ENCODE data around the gene FBLN2.
"Not testable (repeated sequence)": the region's sequence is repeated elsewhere in the genome, so short reads cannot be mapped to it uniquely, and the experiment has no call there.

The FBLN2 gene

DNA sequence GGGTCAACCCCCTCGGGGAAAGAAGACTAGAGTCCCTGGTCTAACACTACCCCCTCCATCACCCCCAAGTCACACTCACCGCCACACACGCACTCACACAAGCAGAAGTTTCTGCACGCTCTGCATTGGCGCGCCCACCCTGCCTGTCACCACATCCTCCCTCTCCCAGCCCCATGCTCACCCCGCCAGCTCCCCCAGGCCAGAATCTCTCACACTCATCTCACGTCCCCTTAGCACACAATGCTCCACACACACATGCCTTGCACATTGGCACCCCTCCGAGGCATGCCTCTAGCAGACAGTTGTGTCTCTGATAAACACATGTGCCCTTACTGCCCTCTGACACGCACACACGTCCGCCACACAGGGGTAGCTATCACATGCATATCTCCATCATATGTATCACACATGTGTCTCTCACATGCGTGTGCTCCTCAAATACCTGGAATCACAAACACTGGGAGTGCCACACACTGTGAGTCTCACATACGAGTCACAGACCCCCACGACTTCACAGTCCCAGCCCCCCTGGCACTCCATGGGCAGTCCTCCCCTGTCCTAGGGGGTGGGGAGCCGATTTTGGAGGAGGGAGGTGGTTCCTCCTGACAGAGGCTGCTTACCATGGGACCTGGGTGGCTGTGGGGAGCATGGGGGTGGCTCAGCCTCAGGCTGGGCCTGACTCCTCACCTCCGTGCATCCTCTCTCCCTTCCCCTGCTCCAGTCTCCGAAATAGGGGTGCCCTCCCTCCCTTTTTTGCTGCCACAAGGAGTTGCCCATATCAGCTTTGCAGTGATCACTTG lies 898 bp downstream of the FBLN2 start:
- DNase-seq (ENCODE audit: low spot score), result no peak

DNA sequence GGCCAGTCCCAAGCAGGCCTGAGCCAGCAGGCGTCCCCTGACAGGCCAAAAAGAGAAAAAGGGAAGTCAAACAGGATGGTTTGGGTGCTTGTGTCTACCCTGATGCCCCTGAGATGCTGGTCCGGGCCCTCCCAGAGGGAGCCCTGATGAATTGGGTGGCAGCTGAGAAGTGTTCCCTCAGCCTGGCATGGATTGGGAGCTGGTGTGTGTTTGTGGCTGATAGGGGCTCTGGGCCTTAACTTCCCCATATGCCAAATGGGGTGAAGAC lies 1.4 kb downstream of the FBLN2 start:
- DNase-seq (ENCODE audit: low spot score), result no peak

DNA sequence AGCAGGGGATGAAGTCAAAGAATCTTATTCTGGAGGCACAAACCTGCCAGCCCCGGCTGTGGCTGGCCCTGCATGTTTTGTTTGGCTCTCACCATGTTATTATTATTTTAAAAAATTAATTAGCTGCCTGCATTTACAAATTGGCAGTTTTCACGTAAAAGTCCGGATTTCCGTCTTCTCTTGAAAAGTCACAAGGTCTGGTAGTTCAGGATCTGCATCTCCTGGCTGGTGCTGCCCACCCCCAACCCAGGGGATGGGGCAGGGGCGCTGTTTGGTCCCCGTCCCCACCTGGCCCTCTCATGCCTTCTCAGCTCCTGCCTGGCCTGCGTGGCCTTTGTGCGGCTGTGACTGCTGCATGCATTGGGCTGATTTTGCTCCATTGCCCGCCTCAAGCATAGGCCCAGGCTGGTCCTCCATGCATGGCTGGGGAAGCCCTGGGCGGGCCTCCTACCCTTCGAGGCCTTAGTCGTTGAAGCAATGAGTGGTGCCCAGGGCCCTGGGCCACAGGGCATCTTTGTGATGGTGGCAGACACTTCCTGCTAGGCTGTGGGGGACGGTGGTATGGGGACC lies 2.0 kb downstream of the FBLN2 start:
- no peak for DNase-seq (ENCODE audit: low spot score)

DNA sequence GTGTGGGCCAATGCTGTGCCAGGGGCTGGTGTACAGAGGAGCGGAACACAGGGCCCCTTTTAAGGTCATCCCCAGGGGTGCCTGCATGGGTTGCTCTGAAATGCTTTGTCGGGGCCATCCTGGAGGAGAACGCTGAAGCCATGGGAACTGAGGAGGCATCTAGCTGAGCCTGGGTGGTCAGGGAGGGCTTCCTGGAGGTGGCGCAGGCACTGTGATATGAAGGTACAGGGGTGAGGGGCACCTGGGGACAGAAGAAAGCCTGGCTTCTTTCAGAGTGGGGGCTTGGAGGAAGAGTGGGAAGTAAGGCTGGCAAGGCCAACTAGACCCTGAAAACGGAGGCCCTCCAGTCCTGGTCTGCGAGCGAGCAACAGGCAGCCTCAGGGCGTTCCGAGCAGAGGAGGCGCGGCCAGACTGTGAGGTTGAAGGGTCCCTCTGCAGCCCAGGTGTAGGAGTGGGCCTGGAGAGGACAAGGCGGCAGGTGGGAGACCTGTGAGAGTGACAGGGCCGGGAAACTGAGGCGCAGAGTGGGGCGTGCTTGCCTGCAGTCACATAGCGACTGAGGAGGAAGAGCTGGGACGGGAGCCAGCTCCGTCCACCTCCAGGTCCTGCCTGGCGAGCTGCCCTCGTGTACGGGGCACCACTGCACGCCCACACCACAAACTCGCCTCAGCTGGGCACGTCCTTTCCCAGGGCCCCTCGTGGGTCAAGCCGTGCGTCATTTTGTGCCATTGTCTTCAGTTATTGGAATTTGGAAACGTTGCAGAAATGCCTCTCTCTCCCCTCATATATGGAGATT lies 4.1 kb downstream of the FBLN2 start:
- no peak for DNase-seq (ENCODE audit: low spot score)

DNA sequence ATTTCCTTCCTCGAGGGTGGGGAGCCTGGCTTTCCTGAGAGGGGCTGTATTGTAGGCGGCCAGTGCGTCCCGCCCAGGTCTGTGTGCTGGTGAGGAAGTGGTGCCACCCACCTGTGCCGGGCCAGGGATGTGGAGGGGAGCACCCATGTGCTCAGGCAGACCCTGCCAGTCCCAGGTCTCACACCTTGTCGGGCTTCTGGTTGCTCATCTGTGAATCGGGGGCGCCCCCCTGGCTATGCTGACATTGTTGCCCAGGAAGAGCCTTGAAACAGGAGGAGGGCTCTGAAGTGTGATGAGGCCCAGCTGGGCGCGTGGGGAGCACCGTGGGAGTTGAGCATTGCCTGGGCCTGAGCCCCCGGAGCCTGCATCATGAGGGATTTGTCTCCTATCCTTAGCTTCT lies 4.8 kb downstream of the FBLN2 start:
- DNase-seq (ENCODE audit: low spot score), result no peak

DNA sequence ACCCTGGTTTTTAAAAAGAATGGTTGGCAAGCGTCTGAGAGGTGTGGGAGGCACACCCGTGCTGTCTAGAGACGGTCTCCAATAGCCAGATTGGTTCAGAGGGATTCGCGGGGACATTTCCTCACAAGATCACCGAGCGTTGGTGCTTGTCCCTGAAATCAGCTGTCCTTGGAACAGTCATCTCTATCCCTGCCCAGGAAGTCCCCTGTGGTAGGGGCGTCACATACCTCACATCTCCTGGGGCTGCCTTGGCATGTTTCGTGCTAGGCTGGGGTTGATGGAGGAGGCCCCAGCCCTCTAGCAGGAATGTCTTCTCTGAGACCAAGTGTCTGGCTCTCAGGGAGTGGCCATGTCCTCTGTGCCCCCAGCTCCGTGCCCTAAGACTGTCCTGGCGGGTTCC lies 6.8 kb downstream of the FBLN2 start:
- DNase-seq (ENCODE audit: low spot score), result no peak

DNA sequence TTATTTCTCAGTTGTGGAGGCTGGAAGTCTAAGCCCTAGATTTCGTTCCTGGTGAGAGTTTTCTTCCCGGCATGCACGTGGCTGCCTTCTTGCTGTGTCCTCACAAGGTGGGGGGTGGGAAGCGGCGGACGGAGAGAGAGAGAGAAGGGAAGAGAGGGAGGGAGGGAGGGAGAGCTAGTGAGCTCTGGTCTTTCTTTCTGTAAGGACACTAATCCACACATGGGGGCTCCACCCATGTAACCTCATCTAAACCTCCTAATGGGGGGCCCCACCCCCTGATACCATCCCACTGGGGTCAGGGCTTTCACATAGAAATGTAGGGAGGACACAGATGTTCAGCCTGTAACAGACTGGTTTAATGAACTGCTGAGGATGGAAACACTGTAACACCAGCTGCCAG lies 7.3 kb downstream of the FBLN2 start:
- no peak for DNase-seq (ENCODE audit: low spot score)

DNA sequence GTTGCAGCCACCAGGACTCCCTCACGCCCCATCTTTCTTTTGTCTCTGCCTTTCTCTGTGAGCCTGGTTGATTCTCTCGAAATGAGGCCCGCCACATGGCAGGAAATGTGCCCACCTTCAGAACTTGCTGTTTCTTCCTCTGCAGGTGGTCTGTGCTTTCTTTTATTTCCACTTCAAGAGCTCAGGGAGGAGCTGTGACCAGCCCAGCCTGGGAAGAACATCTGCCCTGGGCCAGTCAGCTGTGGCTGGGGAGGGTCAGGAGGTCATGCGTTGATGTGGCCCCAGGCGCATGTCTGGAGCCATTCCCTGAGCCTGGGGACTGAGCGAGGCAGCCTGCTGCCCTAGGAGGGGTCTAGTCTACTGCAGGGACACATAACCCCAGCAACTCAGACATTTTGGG lies 8.0 kb downstream of the FBLN2 start:
- DNase-seq (ENCODE audit: low spot score), result no peak

DNA sequence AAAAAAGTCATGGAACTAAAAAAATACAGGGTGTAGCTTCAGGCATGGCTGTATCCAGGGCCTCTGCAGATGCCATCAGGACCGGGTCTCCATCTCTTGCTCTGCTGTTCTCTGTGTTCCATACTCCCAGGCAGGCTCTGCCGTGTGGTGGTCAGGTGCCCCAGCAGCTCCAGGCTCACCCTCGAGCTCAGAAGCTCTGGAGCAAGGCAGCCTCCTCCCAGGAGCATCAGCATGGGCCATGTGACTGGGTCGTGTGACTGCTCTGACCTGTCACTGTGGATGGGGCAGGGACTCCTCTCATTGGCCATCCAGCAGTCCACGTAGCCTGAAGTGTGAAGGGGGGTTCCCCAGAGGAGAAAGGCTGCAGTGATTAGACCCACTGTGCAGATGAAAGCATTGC lies 8.5 kb downstream of the FBLN2 start:
- DNase-seq (ENCODE audit: low spot score), result no peak

DNA sequence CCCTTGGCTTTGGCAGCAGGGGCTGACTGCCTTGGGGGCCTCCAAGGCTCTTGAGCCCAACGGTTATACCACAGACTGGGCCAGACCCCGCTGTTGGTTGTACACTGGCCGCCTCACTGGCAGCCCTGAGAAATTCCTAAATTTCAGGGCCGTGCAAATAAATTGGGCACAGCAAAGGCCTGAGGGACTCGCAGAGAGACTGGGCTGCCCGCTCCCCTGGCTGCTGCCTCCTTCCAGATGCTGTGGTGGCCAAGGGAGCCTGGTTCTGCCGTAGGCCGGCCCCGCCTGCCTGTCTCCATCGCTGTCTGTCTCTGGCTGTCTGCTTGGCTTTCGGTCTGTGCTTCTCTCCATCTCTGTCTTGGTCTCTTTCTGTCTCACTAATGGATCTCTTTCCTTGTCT lies 9.0 kb downstream of the FBLN2 start:
- no peak for DNase-seq (ENCODE audit: low spot score)

DNA sequence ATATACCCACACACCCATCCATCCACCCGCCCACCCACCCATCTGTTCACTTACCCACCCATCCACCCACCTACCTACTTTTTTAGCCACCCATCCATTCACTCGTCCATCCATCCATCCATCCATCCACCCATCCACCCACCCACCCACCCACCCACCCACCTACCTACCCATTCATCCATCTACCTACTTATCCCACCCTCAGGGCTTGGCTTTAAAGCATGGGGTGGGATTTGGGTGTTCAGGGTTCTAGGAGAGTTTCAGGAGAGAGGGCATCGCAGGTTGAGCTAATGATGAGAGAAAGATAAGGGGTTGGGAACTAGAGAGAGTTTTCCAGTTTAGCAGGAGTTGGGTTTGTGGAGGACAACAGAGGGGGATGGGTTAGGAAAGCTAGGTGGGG lies 9.7 kb downstream of the FBLN2 start:
- DNase-seq (ENCODE audit: low spot score), result no peak

DNA sequence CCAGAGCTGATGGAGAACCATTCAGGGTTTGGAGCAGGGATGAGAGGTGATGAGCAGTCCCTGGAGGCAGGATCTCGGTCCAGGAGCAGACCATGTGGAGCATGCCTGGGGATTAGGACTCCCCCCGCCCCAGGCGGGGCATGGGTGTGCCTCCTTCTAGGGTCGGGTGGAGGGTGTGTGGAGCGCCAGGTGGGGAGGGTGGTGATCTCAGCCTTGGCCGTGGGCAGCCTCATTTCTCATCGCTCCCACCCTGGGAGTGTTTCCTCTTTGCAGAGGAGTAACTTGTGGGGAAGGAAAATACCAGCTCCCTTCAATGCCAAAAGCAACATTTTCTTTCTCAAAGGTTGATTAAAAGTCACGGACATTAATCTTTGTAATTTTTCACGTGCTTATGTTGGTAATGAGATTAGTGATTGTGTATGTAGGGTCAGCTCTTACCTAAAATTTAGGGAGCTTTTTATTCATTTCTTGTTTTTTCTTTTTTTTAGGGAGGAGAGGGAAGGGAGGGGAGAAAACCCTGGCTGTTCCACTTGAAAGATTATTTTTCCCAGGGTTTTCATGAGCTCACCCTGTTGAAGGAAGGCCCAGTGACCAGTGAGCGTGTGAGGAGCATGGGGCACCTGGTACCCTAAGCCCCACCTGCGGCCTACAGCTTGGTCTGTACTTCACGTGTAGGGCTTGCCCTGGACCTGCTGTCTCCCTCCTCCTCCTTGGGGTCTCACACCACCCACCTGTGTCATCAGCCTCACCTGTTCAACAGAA lies 11.0 kb downstream of the FBLN2 start:
- DNase-seq (ENCODE audit: low spot score), result no peak

DNA sequence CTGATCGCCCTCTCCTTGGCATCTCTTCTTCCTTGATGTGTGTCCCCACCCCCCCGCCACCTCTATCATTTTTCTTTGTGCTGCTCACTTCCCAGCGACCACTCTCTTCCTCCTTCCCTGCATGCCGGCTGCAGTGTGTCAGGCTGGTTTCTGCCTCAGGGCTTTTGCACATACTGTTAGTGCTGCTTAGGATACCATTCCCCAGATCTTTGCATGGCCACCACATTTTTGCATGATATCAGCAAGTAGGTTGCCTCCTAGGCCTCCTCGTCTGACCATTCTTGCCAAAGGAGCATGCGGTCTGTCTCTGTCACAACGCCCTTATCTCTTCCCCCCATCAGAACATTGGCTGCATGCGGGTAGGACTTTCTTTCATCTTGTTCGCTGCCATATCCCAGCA lies 12.5 kb downstream of the FBLN2 start:
- DNase-seq (ENCODE audit: low spot score), result no peak

DNA sequence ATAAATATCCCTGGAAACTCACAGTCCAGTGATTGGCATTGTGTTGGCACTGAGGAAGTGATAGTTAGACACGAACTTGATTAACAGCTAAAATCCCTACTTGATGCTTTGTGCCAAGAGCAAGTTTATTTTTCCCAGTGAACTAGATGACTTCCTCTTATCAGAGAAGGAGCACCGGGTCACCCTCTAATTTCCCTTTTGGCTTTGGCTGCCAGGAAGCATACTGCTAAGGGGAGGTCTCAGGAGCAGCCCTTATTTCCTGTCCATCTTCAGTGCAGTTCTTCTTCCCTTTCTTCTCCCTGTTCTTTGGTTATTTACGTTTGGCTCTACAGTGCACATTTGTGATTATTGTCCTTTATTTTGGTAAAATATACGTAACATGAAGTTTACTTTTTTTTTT lies 13.0 kb downstream of the FBLN2 start:
- DNase-seq (ENCODE audit: low spot score), result no peak

DNA sequence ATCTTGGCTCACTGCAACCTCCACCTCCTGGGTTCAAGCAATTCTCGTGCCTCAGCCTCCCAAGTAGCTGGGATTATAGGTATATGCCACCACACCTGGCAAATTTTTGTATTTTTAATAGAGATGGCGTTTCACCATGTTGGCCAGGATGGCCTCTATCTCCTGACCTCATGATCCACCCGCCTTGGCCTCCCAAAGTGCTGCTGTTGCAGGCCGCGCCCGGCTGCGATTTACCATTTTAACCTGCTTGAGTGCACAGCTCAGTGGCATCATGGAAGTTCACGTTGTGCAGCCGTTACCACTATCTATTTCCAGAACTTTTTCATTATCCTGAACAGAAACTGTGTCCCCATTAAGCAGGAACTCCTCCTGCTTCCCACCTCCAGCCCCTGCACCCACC lies 13.5 kb downstream of the FBLN2 start:
- DNase-seq (ENCODE audit: low spot score), result not testable (repeated sequence)

DNA sequence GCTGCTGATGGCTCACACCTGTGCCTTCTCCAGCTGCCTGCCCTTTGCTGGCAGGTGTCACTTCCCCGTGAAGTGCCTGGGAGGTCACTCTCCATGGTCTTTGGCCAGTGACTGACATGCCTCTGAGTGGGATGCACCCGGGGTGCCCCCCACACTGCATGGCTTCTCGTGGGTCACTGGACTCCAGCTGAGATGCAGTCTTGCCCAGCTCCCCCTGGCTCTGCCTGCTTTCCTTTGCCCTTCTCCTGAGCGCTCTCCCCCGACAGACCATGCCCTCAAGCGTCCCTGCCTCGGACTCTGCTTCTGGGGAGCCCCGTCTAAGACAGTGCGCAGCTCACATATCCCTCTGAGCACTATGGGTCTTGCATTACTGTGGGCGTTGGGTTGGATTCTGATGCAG lies 14.4 kb downstream of the FBLN2 start:
- DNase-seq (ENCODE audit: low spot score), result no peak

DNA sequence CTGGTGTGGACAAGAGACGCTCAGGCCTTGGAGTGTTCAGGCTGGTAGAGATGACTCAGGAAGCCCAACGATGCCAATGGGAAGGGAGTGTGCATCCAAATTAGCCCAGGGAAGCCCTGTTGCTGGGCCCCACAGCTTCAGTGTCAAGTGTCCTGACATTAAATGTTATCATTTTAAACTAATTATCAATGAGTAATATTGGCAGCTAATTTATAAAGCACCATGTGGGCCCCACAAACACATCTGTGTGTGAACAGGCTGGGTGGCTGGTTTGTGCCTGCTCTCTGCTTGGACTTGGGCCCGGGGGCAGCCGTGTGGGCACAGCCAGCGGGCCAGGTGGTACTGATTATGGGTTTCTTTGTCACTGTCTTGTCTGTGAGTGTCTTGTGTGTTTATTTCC lies 15.0 kb downstream of the FBLN2 start:
- no peak for DNase-seq (ENCODE audit: low spot score)

DNA sequence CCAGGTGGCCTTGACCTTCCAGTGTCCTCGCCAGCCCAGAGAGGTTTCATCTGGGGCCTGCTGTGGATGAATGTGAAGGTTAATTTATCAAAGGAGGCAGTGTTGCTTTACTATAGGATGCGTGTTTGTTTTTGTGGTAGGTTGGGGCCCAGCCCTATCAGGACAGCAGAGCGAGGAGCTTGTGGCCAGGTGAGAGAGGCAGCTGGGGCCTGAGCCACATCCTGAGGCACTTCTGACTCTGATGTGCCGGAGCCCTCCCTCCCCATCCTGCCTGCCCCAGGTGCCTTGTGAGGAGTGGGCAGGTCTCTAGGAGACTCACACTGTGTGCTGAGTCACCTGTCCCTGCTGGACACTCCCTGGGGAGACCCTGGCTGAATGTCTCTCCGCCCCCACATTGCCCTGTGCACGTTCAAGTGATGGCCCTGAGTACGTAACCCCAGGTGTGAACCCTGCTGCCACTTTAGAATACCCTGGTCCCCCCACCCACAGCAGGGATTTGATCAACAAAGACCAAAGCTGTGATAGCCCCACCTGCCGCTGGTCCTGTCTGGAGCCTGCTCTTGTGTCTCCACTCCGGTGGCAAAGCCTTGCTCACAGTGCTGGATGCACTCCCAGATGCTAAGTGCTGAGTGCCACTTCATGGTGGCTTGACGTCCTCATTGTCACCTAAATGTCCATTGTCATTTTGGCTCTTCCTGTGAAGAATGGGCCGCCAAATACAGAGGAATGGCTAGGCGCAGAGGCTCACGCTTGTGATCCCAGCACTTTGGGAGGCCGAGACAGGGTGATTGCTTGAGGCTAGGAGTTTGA lies 16.0 kb downstream of the FBLN2 start:
- no peak for DNase-seq (ENCODE audit: low spot score)

DNA sequence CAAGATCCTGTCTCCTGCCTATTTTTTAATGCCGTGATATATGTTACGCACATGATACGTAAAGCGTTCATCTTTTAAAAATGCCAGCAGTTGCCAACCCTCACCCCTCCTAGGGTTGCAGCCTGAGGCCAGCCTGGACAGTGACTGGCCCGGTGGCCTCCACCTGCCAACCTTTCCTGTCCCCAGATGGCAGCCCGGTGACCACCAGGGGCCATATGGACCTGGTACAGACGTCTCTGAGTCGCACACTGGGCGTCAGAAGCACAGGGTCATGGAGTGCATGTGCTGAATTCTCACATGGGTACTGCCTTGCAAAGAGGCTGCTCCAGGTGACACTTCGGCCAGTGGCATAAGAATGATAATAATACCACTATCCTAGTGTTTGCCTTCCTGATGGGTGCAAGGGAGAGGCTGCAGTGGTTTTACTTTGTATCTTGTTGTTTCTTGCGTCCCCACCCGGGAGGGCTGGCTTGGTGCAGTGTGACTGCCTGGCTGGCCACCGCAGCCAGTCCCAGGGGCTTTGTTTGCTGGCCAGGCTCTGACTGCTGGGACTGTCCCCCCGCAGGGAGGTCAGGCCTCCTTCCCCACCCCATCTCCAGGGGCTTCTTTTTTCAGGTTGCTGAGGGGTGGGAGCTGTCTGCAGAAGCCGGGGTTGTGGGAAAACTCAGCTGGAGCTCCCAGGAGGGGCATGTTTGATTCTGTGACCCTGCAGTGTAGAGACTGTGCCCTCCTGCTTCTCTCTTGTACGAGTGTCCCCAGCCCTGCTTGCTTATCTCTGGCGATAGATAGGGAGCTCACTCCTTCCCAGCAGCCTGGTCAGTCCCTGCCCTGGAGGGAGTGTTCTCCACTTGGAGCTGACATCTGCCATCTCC lies 16.9 kb downstream of the FBLN2 start:
- no peak for DNase-seq (ENCODE audit: low spot score)

DNA sequence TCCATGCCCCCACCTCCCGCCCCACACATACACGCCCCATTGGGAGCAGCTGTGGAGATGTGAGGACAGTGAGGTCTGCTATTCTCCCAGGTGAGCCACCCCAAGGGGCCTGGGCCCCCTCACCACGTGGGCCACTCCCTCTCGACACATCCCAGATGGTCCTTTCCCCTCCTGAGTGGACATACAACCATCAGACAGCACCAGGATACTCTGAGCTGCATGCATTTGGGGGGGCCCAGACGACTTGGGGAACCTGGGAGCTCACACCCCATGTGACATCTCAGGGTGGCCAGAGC lies 17.5 kb downstream of the FBLN2 start:
- no peak for DNase-seq (ENCODE audit: low spot score)

DNA sequence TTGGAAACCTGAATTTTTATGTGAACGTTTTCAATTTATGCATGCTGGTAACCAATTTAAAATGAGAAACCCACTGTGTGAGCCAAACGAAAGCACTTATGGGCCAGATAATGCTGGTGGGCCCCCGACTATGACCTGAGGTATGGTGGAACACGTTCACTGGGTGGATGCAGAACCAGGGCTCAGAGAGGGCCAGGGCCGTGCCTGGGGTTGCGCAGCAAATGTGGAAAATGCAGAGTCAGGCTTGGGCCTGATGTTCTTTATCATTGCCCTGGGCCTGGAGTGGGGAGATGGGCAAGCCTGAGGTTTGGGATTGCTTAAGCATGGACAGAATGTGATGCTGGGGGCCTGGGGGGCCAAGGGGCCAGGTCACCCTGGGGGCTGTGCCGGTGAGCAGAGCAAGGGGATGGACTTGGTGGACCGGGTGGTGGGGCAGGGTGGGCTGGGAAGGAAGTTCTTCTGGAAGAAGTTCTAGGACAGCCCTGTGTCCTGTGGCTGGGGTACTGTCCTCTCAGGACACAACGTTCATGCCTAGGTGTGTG lies 17.9 kb downstream of the FBLN2 start:
- DNase-seq (ENCODE audit: low spot score), result no peak
